Measurements from ENCODE around the gene POR.
A peak's percentile ranks its signal among the peaks of the same experiment; 100 is the strongest.
"Not testable (repeated sequence)": the region's sequence is repeated elsewhere in the genome, so short reads cannot be mapped to it uniquely, and the experiment has no call there.

Gene POR

DNA sequence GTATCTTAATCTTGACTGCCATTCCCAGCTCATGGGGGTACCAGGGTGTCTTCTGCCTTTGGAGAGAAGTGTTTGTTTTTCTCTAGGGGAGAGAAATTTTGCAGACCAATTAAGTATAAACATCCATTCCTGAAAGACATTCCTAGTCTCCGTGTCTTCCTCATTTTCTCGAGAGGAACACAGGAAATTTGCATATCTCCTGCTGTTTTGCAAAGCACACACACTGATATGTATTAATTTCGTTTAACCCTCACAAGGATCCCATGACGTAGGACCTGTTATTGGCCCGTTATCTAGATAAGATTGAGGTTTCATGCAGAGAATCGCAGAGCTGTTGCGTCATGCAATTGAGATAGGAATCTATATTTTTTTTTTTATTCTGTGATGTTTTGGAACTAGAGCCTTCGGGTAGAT lies 35.2 kb upstream of the POR start:
- no peak for ATAC-seq (ENCODE audit: low read depth)
- peak overlapping the region; percentile 44 for H3K27ac ChIP-seq (ENCODE audit: poor library complexity, severe bottlenecking)

GRCh38 chr7:75880242-75880641 lies 34.7 kb upstream of the POR start:
- H3K27ac ChIP-seq (ENCODE audit: poor library complexity, severe bottlenecking): no peak overlapping the region
- peaks cover 4% of the 10 kb centered on the region for H3K4me1 ChIP-seq (ENCODE audit: insufficient read depth, poor library complexity, severe bottlenecking)

More for the DNA sequence above, 35.2 kb upstream of the POR start:
- H3K36me3 ChIP-seq (ENCODE audit: low read depth): peaks cover 40% of the 10 kb centered on the region
- TF ChIP-seq, protein P1, sequence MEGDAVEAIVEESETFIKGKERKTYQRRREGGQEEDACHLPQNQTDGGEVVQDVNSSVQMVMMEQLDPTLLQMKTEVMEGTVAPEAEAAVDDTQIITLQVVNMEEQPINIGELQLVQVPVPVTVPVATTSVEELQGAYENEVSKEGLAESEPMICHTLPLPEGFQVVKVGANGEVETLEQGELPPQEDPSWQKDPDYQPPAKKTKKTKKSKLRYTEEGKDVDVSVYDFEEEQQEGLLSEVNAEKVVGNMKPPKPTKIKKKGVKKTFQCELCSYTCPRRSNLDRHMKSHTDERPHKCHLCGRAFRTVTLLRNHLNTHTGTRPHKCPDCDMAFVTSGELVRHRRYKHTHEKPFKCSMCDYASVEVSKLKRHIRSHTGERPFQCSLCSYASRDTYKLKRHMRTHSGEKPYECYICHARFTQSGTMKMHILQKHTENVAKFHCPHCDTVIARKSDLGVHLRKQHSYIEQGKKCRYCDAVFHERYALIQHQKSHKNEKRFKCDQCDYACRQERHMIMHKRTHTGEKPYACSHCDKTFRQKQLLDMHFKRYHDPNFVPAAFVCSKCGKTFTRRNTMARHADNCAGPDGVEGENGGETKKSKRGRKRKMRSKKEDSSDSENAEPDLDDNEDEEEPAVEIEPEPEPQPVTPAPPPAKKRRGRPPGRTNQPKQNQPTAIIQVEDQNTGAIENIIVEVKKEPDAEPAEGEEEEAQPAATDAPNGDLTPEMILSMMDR (IDR thresholded peaks at IDR 0.05; ENCODE audit: poor library complexity, severe bottlenecking): no peak
- DNase-seq (ENCODE audit: low spot score): no peak
- peak overlapping the region; percentile 63 for H3K4me3 ChIP-seq (ENCODE audit: severe bottlenecking)
- H3K9me3 ChIP-seq (ENCODE audit: severe bottlenecking): no peaks in the 10 kb centered on the region
- H3K27me3 ChIP-seq (ENCODE audit: insufficient read depth, poor library complexity, severe bottlenecking): no peaks in the 10 kb centered on the region
- H3K4me1 ChIP-seq (ENCODE audit: insufficient read depth, poor library complexity, severe bottlenecking): peaks cover 4% of the 10 kb centered on the region

GRCh38 chr7:75881436-75882095 lies 33.4 kb upstream of the POR start:
- Histone ChIP-seq H3K27me3 (ENCODE audit: insufficient read depth, poor library complexity, severe bottlenecking) (no peaks in the 10 kb centered on the region), H3K36me3 (ENCODE audit: low read depth) (peaks cover 46% of the 10 kb centered on the region), H3K9me3 (ENCODE audit: severe bottlenecking) (no peaks in the 10 kb centered on the region), H3K4me1 (ENCODE audit: insufficient read depth, poor library complexity, severe bottlenecking) (no peaks in the 10 kb centered on the region), H3K27ac (ENCODE audit: poor library complexity, severe bottlenecking) (no peak overlapping the region), H3K4me3 (ENCODE audit: severe bottlenecking) (no peak overlapping the region)
- ATAC-seq (ENCODE audit: low read depth) (no peak), DNase-seq (ENCODE audit: low spot score) (no peak)
- TF ChIP-seq, protein P1 (IDR thresholded peaks at IDR 0.05; ENCODE audit: poor library complexity, severe bottlenecking): no peak

More at GRCh38 chr7:75880242-75880641, 34.7 kb upstream of the POR start:
- Histone ChIP-seq H3K36me3 (ENCODE audit: low read depth) (peaks cover 40% of the 10 kb centered on the region), H3K27me3 (ENCODE audit: insufficient read depth, poor library complexity, severe bottlenecking) (no peaks in the 10 kb centered on the region), H3K4me3 (ENCODE audit: severe bottlenecking) (peak overlapping the region; percentile 63), H3K9me3 (ENCODE audit: severe bottlenecking) (no peaks in the 10 kb centered on the region)
- DNase-seq (ENCODE audit: low spot score): no peak
- no peak for ATAC-seq (ENCODE audit: low read depth)
- TF ChIP-seq, protein P1 (IDR thresholded peaks at IDR 0.05; ENCODE audit: poor library complexity, severe bottlenecking): no peak

DNA sequence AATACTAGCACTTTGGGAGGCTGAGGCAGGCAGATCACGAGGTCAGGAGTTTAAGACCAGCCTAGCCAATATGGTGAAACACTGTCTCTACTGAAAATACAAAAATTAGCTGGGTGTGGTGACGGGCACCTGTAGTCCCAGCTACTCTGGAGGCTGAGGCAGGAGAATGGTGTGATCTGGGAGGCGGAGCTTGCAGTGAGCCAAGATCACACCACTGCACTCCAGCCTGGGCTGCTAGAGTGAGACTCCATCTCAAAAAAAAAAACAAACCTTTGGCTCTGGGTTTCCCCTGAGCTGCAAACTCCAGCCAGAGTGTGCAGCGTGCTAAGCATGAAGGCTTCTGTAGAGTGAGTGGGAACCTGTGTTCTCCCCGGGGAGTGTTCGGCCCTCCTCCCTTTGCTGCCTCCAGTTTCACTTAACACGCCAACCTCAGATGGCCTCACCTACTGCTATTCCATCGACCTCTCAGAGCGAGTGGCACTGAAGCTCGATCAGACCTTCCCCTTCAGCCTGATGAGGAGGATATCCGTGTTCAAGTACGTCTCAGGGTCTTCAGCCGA lies 31.6 kb upstream of the POR start:
- not testable (repeated sequence) for ATAC-seq (ENCODE audit: low read depth); H3K4me1 ChIP-seq (ENCODE audit: insufficient read depth, poor library complexity, severe bottlenecking); H3K27me3 ChIP-seq (ENCODE audit: insufficient read depth, poor library complexity, severe bottlenecking); DNase-seq (ENCODE audit: low spot score); H3K27ac ChIP-seq (ENCODE audit: poor library complexity, severe bottlenecking); H3K9me3 ChIP-seq (ENCODE audit: severe bottlenecking); H3K4me3 ChIP-seq (ENCODE audit: severe bottlenecking)
- H3K36me3 ChIP-seq (ENCODE audit: low read depth): peaks cover 46% of the 10 kb centered on the region

DNA sequence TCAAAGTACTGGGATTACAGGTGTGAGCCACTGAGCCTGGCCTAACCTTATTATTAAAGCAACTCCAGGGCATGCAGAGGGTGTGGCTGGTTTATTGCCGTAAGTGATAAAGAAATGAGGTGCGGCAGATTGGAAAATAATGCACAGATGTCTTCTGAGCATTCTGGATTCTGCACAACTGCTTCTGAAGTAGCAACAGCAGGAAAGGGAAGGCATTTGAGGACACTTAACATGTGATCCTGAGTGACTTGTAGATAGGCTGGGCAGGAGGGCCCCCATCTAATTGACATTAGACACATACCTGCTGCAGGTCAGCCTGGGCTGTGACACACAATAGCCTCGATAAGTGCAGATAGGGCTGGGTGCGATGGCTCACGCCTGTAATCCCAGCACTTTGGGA lies 30.5 kb upstream of the POR start:
- H3K4me3 ChIP-seq (ENCODE audit: severe bottlenecking): no peak overlapping the region
- TF ChIP-seq, protein P1 (IDR thresholded peaks at IDR 0.05; ENCODE audit: poor library complexity, severe bottlenecking): no peak
- H3K9me3 ChIP-seq (ENCODE audit: severe bottlenecking): no peaks in the 10 kb centered on the region
- no peaks in the 10 kb centered on the region for H3K4me1 ChIP-seq (ENCODE audit: insufficient read depth, poor library complexity, severe bottlenecking)
- DNase-seq (ENCODE audit: low spot score): no peak
- H3K36me3 ChIP-seq (ENCODE audit: low read depth): peaks cover 46% of the 10 kb centered on the region
- H3K27me3 ChIP-seq (ENCODE audit: insufficient read depth, poor library complexity, severe bottlenecking): no peaks in the 10 kb centered on the region
- ATAC-seq (ENCODE audit: low read depth): no peak
- H3K27ac ChIP-seq (ENCODE audit: poor library complexity, severe bottlenecking): no peak overlapping the region

Data from RWPE2 (cell line).